Astrocyte of the cerebellum (primary cell): Measurements from ENCODE around the gene CTNND2.
A peak's percentile ranks its signal among the peaks of the same experiment; 100 is the strongest.

Experiments used
- DNase-seq: peaks from one replicate; pipeline ENCODE4 v3.0.0-alpha.2; 2011; ENCODE audit warnings: low read depth
- H3K4me3 ChIP-seq: 2 replicates; pipeline ENCODE4 v1.5.1; 2011; ENCODE audit warnings: mild to moderate bottlenecking, low read depth, low read length, moderate library complexity
- in situ Hi-C: cut with HindIII; loops from 2 replicates; pipeline ENCODE4 v1.10.0; 2017; ENCODE audit warnings: low sequenced_read_pairs
- TF ChIP-seq, protein P1 (sequence below): IDR thresholded peaks from 2 replicates; pipeline ENCODE4 v1.5.1; 2012; ENCODE audit warnings: low read length, low read depth, moderate library complexity, mild to moderate bottlenecking; ENCODE audit errors: missing control alignments

The CTNND2 gene

GRCh38 chr5:10985091-10985720 is 919.0 kb downstream of the CTNND2 start:
- in situ Hi-C loops, result no loop called here

GRCh38 chr5:10984021-10984715 is 920.1 kb downstream of the CTNND2 start:
- TF ChIP-seq, protein P1, sequence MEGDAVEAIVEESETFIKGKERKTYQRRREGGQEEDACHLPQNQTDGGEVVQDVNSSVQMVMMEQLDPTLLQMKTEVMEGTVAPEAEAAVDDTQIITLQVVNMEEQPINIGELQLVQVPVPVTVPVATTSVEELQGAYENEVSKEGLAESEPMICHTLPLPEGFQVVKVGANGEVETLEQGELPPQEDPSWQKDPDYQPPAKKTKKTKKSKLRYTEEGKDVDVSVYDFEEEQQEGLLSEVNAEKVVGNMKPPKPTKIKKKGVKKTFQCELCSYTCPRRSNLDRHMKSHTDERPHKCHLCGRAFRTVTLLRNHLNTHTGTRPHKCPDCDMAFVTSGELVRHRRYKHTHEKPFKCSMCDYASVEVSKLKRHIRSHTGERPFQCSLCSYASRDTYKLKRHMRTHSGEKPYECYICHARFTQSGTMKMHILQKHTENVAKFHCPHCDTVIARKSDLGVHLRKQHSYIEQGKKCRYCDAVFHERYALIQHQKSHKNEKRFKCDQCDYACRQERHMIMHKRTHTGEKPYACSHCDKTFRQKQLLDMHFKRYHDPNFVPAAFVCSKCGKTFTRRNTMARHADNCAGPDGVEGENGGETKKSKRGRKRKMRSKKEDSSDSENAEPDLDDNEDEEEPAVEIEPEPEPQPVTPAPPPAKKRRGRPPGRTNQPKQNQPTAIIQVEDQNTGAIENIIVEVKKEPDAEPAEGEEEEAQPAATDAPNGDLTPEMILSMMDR, result no peak
- in situ Hi-C loops, result no loop called here
- DNase-seq, result no peak
- H3K4me3 ChIP-seq, result no peak overlapping the region

More at GRCh38 chr5:10985091-10985720, 919.0 kb downstream of the CTNND2 start:
- DNase-seq, result no peak
- TF ChIP-seq, protein P1, result no peak
- H3K4me3 ChIP-seq, result no peak overlapping the region

GRCh38 chr5:10982626-10983025 is 921.6 kb downstream of the CTNND2 start:
- TF ChIP-seq, protein P1, result no peak
- DNase-seq, result no peak
- in situ Hi-C loops, result no loop called here
- H3K4me3 ChIP-seq, result no peak overlapping the region

DNA sequence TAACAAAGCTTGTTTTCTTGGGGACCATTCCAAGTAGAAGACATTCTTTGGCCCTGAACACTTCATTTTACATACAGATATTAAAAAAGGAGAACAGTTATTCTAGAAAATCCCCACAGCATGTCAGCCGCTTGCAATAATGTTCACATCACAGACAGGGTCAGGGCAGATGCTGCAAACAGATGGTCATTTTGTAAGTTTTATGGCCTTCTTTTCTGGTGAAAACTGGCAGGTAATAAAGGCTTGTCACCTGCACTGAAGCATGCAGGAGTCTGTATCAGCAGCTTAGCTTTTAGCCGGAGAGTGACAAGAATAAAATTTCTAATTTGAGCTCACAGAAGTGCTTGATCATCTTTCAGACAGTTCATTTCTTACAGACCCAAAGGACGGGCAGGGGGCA is 922.3 kb downstream of the CTNND2 start:
- H3K4me3 ChIP-seq, result no peak overlapping the region
- in situ Hi-C loops, result no loop called here
- DNase-seq, result no peak
- TF ChIP-seq, protein P1, result no peak

DNA sequence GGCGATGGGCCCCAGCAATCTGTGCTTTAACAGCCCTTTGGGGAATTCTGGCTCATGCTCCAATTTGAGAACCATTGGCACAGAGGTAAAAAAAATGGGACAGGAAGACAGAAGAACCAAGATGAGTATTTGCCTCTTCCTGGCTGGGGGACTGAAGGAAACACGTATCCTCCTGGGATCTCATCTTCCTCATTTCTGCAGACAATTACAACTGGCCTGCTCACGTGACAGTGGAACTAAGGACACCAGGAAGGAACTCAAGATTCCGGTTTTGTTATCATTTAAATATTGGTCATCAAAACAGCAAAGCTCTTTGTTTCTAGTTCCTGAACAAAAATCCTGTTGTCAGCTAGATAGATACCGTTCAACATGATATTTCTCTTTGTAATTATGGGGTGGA is 927.2 kb downstream of the CTNND2 start:
- in situ Hi-C loops, result no loop called here
- TF ChIP-seq, protein P1, result no peak
- no peak for DNase-seq
- no peak overlapping the region for H3K4me3 ChIP-seq

- in situ Hi-C loops, result no loop called here
- peak; percentile 9 for DNase-seq
- TF ChIP-seq, protein P1, result no peak
- H3K4me3 ChIP-seq, result no peak overlapping the region
These were observed 928.3 kb downstream of the CTNND2 start for GRCh38 chr5:10975945-10976344.
